Hepatocyte (in vitro differentiated cells): ENCODE data around the gene GTSE1. TPM values are rescaled to one million over a fixed set of nuclear protein-coding genes. Genes with fewer than 3 reads are reported as not detected.

ENCODE experiments used
- DNase-seq: peaks from one replicate; pipeline ENCODE4 v3.0.0-alpha.2; 2016; ENCODE audit warnings: low spot score
- H2AFZ ChIP-seq: fragments of 200-600 bp; sonication (generic); 2 replicates; pipeline ENCODE4 v1.6.0; 2016; ENCODE audit warnings: antibody characterized with exemption, mild to moderate bottlenecking
- H3K27ac ChIP-seq: fragments of 200-600 bp; sonication (generic); 2 replicates; pipeline ENCODE4 v1.5.1; 2016; ENCODE audit warnings: mild to moderate bottlenecking
- H3K27me3 ChIP-seq: fragments of 200-600 bp; sonication (generic); 2 replicates; pipeline ENCODE4 v1.6.1; 2016
- H3K36me3 ChIP-seq: fragments of 200-600 bp; sonication (generic); replicated peaks from 2 replicates; pipeline ENCODE4 v1.5.1; 2016; ENCODE audit warnings: low read depth; ENCODE audit not compliant: insufficient read depth
- H3K4me1 ChIP-seq: fragments of 200-600 bp; sonication (generic); 2 replicates; pipeline ENCODE4 v1.5.1; 2016; ENCODE audit warnings: mild to moderate bottlenecking, moderate library complexity; ENCODE audit not compliant: insufficient read depth
- H3K4me2 ChIP-seq: fragments of 200-600 bp; sonication (generic); 2 replicates; pipeline ENCODE4 v1.6.0; 2016
- H3K4me3 ChIP-seq: fragments of 200-600 bp; sonication (generic); 2 replicates; pipeline ENCODE4 v1.5.1; 2016; ENCODE audit warnings: mild to moderate bottlenecking
- H3K79me2 ChIP-seq: fragments of 200-600 bp; sonication (generic); 2 replicates; pipeline ENCODE4 v1.6.0; 2017; ENCODE audit warnings: mild to moderate bottlenecking
- H3K9me2 ChIP-seq: fragments of 200-600 bp; sonication (generic); replicated peaks from 2 replicates; pipeline ENCODE4 v1.6.0; 2017; ENCODE audit warnings: mild to moderate bottlenecking; ENCODE audit not compliant: insufficient read depth
- H3K9me3 ChIP-seq: fragments of 200-600 bp; sonication (generic); 2 replicates; pipeline ENCODE4 v1.5.1; 2016; ENCODE audit warnings: low read depth, mild to moderate bottlenecking
- H4K20me1 ChIP-seq: fragments of 200-600 bp; sonication (generic); 2 replicates; pipeline ENCODE4 v1.6.0; 2016; ENCODE audit warnings: mild to moderate bottlenecking; ENCODE audit not compliant: insufficient read depth, poor library complexity, severe bottlenecking
- EZH2 ChIP-seq: fragments of 200-600 bp; sonication (generic); IDR thresholded peaks from 2 replicates; pipeline ENCODE4 v1.6.1; 2016; ENCODE audit warnings: antibody characterized with exemption, mild to moderate bottlenecking, borderline replicate concordance
- EZH2phosphoT487 ChIP-seq: fragments of 200-600 bp; sonication (generic); IDR thresholded peaks from one replicate; pipeline ENCODE4 v1.6.1; 2018; ENCODE audit warnings: antibody characterized with exemption, mild to moderate bottlenecking, low read depth, moderate library complexity; ENCODE audit not compliant: unreplicated experiment, severe bottlenecking
- WGBS: methylation state at CpG from one replicate; pipeline ENCODE4 v1.1.6; 2016; ENCODE audit warnings: low lambda C conversion rate; ENCODE audit errors: missing lambda C conversion rate; 5-methylcytosine and 5-hydroxymethylcytosine counted together
- polyA plus RNA-seq: library from polyadenylated mRNA; unstranded; fragments of >200 nt; fragmentation: Nextera tagmentation; extraction: Ambion mirVana; gene quantifications from 2 replicates; pipeline ENCODE4 v1.2.1, GENCODE V29; 2016
- total RNA-seq: library from RNA; depleted of rRNA; stranded (reverse); fragments of >200 nt; gene quantifications from 2 replicates; pipeline ENCODE4 v1.2.3, GENCODE V29; 2014
- TF ChIP-seq, protein P1 (sequence below): fragments of 200-600 bp; sonication (generic); IDR thresholded peaks from 2 replicates; pipeline ENCODE4 v1.5.1; 2016; ENCODE audit warnings: antibody characterized with exemption, mild to moderate bottlenecking; ENCODE audit not compliant: poor library complexity

GTSE1 gene
- total and polyA plus RNA-seq, 2 experiments from 2014 or later, result 4.1 to 4.4 TPM

DNA sequence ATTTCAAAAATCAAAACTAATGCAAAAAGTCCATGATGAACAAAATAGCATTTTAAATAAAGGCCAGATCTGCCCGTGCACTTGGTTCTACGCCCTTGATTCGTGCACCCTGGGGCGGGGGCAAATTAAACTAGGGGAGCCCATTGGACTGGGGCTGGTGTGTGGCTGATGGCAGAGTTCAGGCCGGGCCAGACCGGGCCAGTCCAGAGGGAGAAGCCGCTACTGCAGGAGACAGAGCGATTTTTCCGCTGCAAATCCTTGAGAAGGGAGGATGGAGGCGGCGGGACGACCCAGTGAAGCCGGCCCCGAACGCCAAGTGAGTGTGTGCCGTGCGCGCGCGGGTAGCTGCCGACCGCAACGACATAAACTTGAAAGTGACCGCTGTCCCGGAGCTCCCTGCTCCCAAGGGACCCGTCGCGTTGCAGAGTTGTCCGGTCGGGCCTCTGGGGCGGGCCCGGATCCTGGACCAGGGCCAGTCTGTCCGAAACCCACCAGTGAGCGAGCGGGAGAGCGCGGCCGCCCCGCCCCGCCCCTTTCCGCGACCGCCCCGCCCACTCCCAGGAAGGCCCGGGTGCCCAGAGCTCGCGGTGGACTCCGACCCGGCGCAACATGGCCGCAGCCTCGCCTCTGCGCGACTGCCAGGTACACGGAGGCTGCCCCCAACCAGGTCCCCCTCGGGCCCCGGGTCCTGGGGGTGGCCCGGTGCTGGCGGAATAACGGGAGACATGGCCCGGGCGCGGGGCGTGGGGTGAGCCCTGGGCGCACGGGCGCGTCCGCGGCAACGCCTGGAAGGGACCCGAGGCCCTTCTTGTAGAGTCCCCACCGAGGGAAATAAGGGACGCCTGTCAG is 29.0 kb upstream of the GTSE1 start, which contains the start of gene TTC38:
TTC38 (plus strand) TSS at position 578 of the 849 bp plus-strand sequence; CDS start at position 610, 32 bp downstream.
- TF ChIP-seq, protein P1, sequence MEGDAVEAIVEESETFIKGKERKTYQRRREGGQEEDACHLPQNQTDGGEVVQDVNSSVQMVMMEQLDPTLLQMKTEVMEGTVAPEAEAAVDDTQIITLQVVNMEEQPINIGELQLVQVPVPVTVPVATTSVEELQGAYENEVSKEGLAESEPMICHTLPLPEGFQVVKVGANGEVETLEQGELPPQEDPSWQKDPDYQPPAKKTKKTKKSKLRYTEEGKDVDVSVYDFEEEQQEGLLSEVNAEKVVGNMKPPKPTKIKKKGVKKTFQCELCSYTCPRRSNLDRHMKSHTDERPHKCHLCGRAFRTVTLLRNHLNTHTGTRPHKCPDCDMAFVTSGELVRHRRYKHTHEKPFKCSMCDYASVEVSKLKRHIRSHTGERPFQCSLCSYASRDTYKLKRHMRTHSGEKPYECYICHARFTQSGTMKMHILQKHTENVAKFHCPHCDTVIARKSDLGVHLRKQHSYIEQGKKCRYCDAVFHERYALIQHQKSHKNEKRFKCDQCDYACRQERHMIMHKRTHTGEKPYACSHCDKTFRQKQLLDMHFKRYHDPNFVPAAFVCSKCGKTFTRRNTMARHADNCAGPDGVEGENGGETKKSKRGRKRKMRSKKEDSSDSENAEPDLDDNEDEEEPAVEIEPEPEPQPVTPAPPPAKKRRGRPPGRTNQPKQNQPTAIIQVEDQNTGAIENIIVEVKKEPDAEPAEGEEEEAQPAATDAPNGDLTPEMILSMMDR, result no peak
- no peak for TF ChIP-seq EZH2phosphoT487
- no peak for TF ChIP-seq EZH2
- H2AFZ ChIP-seq, result peak within 1 kb of the TSS; percentile 92

DNA sequence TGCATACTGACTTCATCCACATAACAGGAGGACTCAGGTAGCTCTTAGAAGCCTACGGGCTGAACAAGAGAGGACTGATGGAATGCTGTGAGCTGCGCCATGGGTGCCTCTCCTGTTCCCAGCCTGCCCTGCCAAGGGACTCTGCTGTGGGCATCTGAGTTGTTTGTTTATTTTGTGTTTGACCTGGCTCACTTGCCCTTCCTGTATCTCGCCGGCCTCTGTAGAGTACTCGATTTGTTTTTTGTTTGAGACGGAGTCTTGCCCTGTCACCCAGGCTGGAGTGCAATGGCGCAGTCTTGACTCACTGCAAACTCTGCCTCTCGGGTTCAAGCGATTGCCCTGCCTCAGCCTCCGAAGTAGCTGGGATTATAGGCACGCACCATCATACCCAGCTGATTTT is 27.1 kb upstream of the GTSE1 start:
- TF ChIP-seq, protein P1, result no peak
- no peak for TF ChIP-seq EZH2
- TF ChIP-seq EZH2phosphoT487, result no peak
- Histone ChIP-seq H3K27ac (no peak overlapping the region), H3K4me2 (peak overlapping the region; percentile 81), H3K79me2 (peaks cover 22% of the 10 kb centered on the region), H3K4me1 (peaks cover 11% of the 10 kb centered on the region), H3K9me3 (no peaks in the 10 kb centered on the region), H3K9me2 (no peaks in the 10 kb centered on the region), H3K27me3 (no peaks in the 10 kb centered on the region), H3K4me3 (no peak overlapping the region), H3K36me3 (no peaks in the 10 kb centered on the region), H4K20me1 (no peaks in the 10 kb centered on the region), H2AFZ (no peak overlapping the region)
- DNase-seq, result no peak
- 93% methylated on average over 11 of the region's 11 CpGs for WGBS

More for the DNA sequence above, 29.0 kb upstream of the GTSE1 start, which contains the start of gene TTC38:
- Histone ChIP-seq H3K79me2 (peaks cover 22% of the 10 kb centered on the region), H3K27me3 (peaks cover 5% of the 10 kb centered on the region), H3K36me3 (no peaks in the 10 kb centered on the region), H3K4me2 (peak within 1 kb of the TSS; percentile 81), H4K20me1 (no peaks in the 10 kb centered on the region), H3K9me3 (no peaks in the 10 kb centered on the region), H3K4me3 (peak within 1 kb of the TSS; percentile 90), H3K9me2 (no peaks in the 10 kb centered on the region), H3K4me1 (peaks cover 11% of the 10 kb centered on the region), H3K27ac (peak within 1 kb of the TSS; percentile 73)
- peak; percentile 91 for DNase-seq
- WGBS, result 4% methylated on average over 64 of the region's 74 CpGs

DNA sequence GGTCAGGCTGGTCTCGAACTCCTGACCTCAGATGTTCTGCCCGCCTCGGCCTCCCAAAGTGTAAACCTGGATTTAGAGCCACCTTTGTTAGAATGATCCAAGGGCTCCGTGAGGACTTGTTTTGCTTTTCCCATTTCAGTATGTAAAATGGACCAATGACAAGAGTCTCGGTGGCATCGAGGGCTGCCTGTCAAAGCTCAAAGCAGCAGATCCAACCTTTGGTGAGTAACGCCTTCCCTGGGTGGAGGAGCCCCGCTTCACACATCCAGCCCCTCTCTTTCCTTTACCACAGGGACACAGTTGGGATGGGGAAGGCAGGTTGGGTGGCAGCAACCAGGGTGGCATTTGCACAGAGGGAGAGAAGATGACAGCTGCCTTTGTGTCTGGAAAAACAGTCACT is 24.5 kb upstream of the GTSE1 start:
- 98% methylated on average over 8 of the region's 8 CpGs for WGBS
- Histone ChIP-seq H3K9me2 (no peaks in the 10 kb centered on the region), H3K27me3 (no peaks in the 10 kb centered on the region), H3K27ac (no peak overlapping the region), H4K20me1 (no peaks in the 10 kb centered on the region), H3K9me3 (no peaks in the 10 kb centered on the region), H3K4me1 (peaks cover 7% of the 10 kb centered on the region), H3K79me2 (peaks cover 22% of the 10 kb centered on the region), H2AFZ (no peak overlapping the region), H3K4me3 (no peak overlapping the region), H3K4me2 (no peak overlapping the region), H3K36me3 (no peaks in the 10 kb centered on the region)
- no peak for DNase-seq
- TF ChIP-seq, protein P1, result no peak
